ENCODE measurements around the gene MST1R. TPM values are rescaled to one million over a fixed set of nuclear protein-coding genes. Genes with fewer than 3 reads are reported as not detected.
A peak's percentile ranks its signal among the peaks of the same experiment; 100 is the strongest.

MST1R gene
- polyA plus RNA-seq, 1 donor from 2014 or later: 1.2 TPM

DNA sequence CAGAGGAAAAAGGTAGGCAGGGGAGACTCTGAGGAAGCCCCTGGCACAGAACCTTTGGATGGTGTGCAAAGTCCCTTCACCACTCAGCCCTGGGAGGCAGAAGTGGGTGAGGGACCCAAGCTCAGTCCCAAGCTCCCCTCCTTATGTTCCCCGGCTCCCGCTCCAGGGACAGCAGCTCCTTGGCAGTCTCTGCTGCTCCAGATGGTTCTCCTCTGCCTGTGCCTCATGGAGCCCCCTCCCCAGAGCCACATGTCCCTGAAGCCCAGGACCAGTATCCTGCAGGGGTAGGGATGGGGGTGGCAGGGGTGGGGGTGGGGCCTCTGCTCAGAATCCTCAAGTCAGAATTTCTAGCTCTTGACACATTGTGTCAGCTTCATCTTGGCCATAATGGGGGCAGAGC lies 26.0 kb downstream of the MST1R start:
- H3K36me3 Mint-ChIP-seq: peaks cover 3% of the 10 kb centered on the region
- peaks cover 2% of the 10 kb centered on the region for H3K27me3 Mint-ChIP-seq
- no peak overlapping the region for H3K4me3 Mint-ChIP-seq
- no peak overlapping the region for H3K27ac Mint-ChIP-seq
- H3K9me3 Mint-ChIP-seq: no peaks in the 10 kb centered on the region
- no peaks in the 10 kb centered on the region for H3K4me1 Mint-ChIP-seq

DNA sequence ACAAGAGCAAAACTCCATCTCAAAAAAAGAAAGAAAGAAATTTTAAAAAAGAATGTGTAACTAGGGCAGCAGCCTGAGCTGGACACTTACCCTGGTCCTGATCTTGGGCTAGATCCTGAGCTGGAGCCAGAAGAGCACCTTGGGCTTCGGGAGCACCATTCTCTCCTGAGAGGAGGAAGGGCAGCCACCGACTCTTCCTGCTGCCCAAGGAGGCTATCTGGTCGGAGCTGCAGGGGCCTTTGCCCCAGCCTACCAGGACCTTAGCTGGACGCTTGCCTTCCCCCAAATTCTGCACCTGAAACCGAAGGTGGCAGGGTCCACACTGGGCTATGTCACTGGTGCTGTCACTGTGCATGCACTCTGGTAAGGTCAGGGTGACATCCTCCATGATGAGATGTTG lies 27.1 kb downstream of the MST1R start:
- no peak overlapping the region for H3K27ac Mint-ChIP-seq
- H3K4me3 Mint-ChIP-seq: no peak overlapping the region
- peaks cover 2% of the 10 kb centered on the region for H3K27me3 Mint-ChIP-seq
- no peaks in the 10 kb centered on the region for H3K9me3 Mint-ChIP-seq
- H3K36me3 Mint-ChIP-seq: peaks cover 3% of the 10 kb centered on the region
- no peaks in the 10 kb centered on the region for H3K4me1 Mint-ChIP-seq

DNA sequence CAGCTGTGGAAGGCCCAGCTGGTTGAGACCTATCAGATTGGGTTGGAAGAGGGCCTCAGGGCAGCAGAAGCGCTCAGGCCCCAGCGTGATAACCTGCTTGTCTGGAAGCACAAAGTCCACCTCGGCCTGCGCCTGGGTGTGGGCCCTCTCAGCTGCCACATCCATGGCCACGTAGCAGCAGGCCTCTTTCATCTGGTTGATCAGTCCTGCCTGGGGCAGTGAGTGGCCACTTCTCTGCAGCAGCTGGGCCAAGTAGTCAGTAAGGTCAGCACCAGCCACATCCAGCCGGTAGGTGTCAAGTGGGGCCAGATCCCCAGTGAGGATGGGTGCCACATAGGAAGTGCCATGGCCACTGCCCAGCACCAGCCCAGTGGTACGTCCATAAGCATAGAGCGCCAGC lies 30.1 kb downstream of the MST1R start:
- H3K4me1 Mint-ChIP-seq: no peaks in the 10 kb centered on the region
- H3K27ac Mint-ChIP-seq: no peak overlapping the region
- H3K36me3 Mint-ChIP-seq: peaks cover 3% of the 10 kb centered on the region
- no peaks in the 10 kb centered on the region for H3K9me3 Mint-ChIP-seq
- no peak overlapping the region for H3K4me3 Mint-ChIP-seq
- H3K27me3 Mint-ChIP-seq: peaks cover 7% of the 10 kb centered on the region

DNA sequence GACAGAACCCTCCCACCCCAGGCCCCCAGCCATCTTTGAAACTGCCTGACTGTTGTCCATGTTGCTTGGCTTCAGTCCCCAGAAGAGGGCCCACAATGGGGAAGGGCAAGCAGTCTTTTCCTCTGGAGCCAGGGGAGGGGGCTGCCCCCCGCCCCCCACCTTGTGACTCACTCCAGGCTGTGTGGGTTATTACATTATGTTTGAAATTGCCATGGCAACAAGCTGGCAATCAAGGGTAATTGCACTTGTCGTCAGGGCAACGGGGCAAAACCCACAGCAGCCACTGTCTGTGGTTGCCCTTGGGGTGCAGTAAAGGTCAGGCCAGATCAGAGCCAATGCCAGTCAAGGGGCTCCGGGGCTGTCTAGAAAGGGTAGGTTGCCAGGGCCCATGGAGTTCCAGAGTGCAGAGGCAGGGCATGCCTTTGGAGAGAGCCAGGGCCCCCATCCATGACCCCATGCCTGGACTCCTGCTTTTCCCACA lies 30.8 kb downstream of the MST1R start:
- Mint-ChIP-seq H3K4me1 (no peaks in the 10 kb centered on the region), H3K27me3 (peaks cover 13% of the 10 kb centered on the region), H3K4me3 (peak overlapping the region in 1 of 4 donors; percentile 24), H3K36me3 (peaks cover 3% of the 10 kb centered on the region), H3K9me3 (no peaks in the 10 kb centered on the region), H3K27ac (no peak overlapping the region)

DNA sequence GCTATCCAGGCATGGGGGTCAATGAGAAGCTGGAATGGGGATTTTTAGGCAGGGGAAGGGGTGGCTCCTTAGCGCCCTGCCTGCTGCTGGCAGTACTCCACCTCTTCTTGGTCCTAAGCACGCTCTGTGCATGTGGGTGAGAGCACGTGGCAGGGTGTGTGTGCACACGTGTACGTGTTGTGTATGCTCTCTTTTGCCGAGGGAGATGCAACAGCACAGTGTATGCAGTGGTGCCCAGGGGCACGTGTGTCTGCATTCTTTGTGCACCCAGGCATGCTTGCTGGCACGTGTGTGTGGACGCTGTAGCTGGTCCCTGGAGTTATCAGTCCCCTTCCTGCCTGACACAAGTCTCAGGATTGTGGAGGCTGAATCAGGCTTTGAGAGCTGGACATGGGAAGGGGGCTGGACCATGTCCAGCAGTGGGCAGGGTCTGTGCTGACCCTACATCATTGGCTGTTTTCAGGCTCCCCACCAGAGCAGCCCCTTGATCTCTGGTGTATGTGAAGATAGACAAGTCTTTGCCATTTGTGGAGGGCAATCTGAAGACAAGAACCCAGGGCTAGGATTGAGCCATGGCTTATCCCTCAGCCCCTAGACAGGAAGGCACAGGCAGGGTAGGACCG lies 32.0 kb downstream of the MST1R start:
- Mint-ChIP-seq H3K36me3 (peaks cover 5% of the 10 kb centered on the region), H3K4me1 (no peaks in the 10 kb centered on the region), H3K4me3 (no peak overlapping the region), H3K27me3 (peaks cover 13% of the 10 kb centered on the region), H3K27ac (no peak overlapping the region), H3K9me3 (peaks cover 0 to 2% (median 0%) of the 10 kb centered on the region in 3 donors)

DNA sequence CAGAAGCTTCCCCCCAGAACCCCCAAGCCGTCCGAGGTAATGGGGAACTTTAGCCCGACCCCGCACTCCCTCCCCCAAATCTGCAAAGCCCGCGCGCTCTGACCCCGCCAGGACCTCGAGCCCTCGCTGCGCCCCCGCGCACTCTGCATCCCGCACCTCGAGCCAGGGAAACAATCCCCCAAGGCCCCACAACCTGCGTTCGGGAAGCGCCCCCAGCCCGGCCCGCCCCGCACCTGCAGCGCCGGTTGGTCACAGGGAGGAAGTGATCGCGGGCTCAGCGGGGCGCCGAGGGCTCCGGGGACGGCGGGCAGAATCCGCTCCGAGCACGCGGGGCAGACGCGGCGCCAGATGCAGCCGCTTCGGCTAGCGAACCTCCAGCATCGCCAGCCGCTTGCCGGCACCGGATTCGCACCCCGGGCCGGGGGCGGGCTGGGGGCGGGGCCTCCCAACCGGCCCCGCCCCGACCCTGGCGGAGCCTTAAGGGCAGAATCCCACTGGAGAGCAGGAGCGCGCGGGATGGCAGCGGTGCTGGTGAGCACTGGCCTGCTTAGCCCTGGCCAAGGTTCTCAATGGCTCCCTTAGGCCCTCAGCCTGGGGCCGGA lies 34.0 kb downstream of the MST1R start, which contains the start of gene CAMKV:
CAMKV (minus strand) TSS at position 382 of the 602 bp plus-strand sequence. CDS start 7,518 bp downstream, outside the sequence.
- Mint-ChIP-seq H3K4me1 (no peaks in the 10 kb centered on the region), H3K27me3 (peaks cover 14% of the 10 kb centered on the region), H3K4me3 (peak within 1 kb of the TSS; percentile 35 to 73 (median 48))

DNA sequence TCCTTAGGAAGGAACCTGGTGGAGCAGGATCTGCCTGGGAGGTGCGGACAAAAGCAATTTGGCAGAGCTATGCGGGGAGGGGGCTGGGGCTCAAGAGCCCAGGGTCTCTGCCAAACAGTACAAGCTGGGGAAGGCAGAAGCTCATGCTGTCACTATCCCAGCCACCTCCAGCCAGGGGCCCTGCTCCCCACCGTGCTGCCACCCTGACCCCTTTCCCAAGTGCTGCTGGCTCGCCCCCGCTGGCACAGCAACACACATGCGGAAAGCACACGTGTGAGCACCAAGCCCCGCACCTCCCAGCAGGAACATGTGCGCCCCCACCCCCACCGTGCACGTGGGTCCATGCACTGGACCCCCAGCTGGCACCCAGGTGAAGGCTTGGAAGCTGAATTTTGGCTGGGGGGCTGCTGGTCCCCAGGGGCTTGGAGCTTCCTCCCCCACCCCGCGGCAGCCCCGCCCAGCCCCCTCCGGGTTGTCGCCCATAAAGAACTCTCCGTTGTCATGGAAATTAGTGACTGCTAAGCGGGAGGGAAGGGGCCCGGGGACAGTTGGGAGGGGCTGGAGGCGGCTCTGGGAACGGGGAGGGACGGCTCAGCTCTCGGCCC lies 34.7 kb downstream of the MST1R start:
- H3K4me1 Mint-ChIP-seq: no peaks in the 10 kb centered on the region
- no peak overlapping the region for H3K27ac Mint-ChIP-seq
- H3K36me3 Mint-ChIP-seq: peaks cover 1% of the 10 kb centered on the region
- H3K9me3 Mint-ChIP-seq: peaks cover 0 to 2% (median 0%) of the 10 kb centered on the region in 3 donors
- peaks cover 17% of the 10 kb centered on the region for H3K27me3 Mint-ChIP-seq
- H3K4me3 Mint-ChIP-seq: peak overlapping the region; percentile 35 to 73 (median 48)

More for the DNA sequence above, 34.0 kb downstream of the MST1R start, which contains the start of gene CAMKV:
- Mint-ChIP-seq H3K36me3 (peaks cover 1% of the 10 kb centered on the region), H3K9me3 (peaks cover 0 to 2% (median 0%) of the 10 kb centered on the region in 3 donors), H3K27ac (peak within 1 kb of the TSS in 2 of 3 donors; percentile 31)

DNA sequence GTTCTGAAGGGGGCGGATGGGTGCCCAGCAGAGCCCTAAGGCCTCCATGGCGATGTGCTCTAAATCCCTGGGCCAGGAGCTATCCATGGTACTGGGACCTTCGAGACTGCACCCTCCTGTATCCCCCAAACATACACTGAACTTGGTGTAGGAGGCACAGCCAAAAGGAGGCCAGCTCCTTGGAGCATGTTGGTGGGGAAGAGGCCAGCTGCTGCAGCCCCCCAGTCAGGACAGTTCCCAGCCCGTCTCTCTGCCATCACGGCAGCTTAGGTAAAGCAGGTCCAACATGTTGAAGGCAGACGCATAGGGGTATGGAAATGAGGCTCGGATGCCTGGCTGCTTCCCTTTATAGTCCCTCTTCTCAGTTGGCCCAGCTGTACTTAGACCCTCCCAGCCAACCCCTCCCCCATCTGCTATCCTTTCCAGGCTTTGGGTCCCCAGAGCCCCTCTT lies 35.8 kb downstream of the MST1R start:
- Mint-ChIP-seq H3K36me3 (peaks cover 1% of the 10 kb centered on the region), H3K4me1 (no peaks in the 10 kb centered on the region), H3K9me3 (peaks cover 0 to 2% (median 0%) of the 10 kb centered on the region in 3 donors), H3K4me3 (peak overlapping the region in 2 of 4 donors; percentile 17 to 35), H3K27ac (no peak overlapping the region), H3K27me3 (peaks cover 18% of the 10 kb centered on the region)

DNA sequence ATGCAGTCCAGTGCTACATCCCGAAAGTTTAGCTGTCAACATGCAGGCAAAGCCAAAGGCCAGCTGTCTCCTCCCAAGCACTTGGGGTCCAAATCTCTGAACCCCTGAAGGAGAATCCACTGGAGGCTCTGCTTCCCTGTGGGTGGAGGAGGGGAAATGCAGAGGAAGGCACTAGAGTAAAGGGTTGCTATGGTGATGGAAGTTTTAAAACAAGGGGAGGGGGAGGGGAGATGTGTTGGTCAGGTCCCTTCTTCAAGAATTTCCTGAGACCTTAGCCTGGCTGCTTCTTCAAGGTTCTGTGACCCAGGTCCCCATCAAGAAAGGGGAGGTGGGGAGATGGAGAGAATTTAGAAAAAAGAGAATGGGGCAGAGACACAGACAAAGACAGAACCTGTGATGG lies 36.3 kb downstream of the MST1R start:
- Mint-ChIP-seq H3K27me3 (peaks cover 18% of the 10 kb centered on the region), H3K9me3 (peaks cover 0 to 2% (median 0%) of the 10 kb centered on the region in 3 donors), H3K36me3 (peaks cover 1% of the 10 kb centered on the region), H3K4me3 (no peak overlapping the region), H3K27ac (no peak overlapping the region), H3K4me1 (no peaks in the 10 kb centered on the region)

DNA sequence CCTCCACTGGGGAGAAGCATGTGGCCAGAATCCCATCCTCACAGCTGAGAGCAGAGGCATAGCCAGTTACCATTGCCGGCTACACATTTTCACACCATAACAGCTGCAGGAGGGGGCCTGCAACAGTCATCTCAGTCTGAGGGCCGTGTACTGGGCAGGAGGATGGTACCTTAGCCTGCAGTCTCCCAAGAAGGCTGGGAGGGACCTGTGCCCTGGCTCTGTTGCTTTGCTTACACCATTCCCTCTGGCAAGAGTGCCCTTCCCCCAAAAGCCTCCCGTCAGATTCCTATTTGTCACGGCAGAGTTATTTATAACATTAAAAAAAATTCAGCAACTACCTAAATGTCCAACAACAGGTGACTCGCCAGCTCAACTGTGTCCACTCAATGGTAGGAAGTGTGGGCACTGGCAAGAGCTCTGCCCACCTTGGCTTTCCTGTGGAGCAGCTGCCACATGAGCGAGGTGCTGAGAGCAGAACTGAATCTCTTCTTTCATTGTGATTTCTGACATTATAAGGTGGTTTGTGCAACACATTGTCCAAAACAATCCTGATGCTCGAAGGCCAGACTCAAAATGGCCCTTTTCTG lies 38.4 kb downstream of the MST1R start:
- Mint-ChIP-seq H3K4me3 (no peak overlapping the region), H3K4me1 (no peaks in the 10 kb centered on the region), H3K27me3 (peaks cover 14% of the 10 kb centered on the region), H3K36me3 (peaks cover 4% of the 10 kb centered on the region), H3K27ac (peak overlapping the region in 1 of 3 donors; percentile 76), H3K9me3 (peaks cover 0 to 2% (median 0%) of the 10 kb centered on the region in 3 donors)

DNA sequence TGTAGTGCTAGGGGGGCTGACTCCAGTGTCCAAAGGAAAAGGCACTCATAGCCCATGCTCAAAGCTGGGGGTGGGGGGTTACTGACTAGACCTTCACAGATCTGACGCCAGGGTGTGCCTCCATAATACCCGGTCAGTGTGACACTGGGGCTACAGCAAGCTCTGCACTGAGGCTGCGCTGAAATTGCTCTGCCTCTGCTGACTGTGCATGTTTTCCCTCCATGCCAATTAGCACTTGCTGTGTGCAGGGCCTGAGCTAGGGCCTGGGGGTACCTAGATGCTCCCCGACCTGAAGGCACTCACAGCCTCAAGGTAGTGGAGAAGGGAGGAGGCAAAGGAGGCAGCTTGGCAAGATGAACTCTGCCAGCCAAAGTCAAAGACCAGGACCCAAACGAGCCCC lies 39.2 kb downstream of the MST1R start:
- no peak overlapping the region for H3K27ac Mint-ChIP-seq
- peaks cover 0 to 2% (median 0%) of the 10 kb centered on the region in 3 donors for H3K9me3 Mint-ChIP-seq
- H3K27me3 Mint-ChIP-seq: peaks cover 14% of the 10 kb centered on the region
- no peaks in the 10 kb centered on the region for H3K4me1 Mint-ChIP-seq
- H3K36me3 Mint-ChIP-seq: peaks cover 4% of the 10 kb centered on the region
- H3K4me3 Mint-ChIP-seq: no peak overlapping the region

DNA sequence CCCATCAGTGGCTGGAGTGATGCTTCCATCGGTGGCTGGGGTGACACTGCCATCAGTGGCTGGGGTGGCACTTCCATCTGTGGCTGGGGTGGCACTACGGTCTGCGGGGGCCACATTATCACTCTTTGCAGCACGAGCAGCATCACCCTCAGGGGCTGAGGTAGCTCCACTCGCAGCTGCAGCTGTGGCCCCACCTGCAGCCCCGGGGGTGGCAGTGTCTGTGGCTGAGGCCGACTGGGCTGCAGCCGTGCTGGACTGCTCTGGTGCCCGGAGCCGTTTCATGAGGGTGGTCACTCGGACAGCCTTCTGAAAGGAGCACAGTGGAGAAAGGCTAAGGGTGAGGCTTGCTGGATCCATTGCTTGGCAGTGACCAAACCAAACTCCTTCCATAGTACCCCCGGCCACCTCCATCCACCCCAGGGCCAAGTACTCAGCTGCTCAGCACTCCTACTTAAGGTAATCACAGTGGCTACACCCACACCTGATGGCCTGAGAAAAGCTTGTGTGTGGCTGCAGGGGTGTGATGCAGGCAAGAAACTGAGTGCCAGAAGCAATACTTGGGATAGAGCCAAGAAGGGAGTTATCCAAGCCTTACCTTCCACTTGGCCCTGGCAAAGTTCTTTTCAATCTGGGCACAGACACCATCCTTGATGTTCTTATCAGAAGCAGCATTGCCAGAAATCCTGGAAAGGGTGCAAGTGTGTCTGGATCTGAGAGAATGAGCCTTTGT lies 43.9 kb downstream of the MST1R start:
- H3K36me3 Mint-ChIP-seq: peaks cover 2% of the 10 kb centered on the region
- H3K27ac Mint-ChIP-seq: no peak overlapping the region
- H3K4me3 Mint-ChIP-seq: no peak overlapping the region
- no peaks in the 10 kb centered on the region for H3K9me3 Mint-ChIP-seq
- peaks cover 5 to 8% (median 6%) of the 10 kb centered on the region in 3 donors for H3K4me1 Mint-ChIP-seq
- peaks cover 4% of the 10 kb centered on the region for H3K27me3 Mint-ChIP-seq

DNA sequence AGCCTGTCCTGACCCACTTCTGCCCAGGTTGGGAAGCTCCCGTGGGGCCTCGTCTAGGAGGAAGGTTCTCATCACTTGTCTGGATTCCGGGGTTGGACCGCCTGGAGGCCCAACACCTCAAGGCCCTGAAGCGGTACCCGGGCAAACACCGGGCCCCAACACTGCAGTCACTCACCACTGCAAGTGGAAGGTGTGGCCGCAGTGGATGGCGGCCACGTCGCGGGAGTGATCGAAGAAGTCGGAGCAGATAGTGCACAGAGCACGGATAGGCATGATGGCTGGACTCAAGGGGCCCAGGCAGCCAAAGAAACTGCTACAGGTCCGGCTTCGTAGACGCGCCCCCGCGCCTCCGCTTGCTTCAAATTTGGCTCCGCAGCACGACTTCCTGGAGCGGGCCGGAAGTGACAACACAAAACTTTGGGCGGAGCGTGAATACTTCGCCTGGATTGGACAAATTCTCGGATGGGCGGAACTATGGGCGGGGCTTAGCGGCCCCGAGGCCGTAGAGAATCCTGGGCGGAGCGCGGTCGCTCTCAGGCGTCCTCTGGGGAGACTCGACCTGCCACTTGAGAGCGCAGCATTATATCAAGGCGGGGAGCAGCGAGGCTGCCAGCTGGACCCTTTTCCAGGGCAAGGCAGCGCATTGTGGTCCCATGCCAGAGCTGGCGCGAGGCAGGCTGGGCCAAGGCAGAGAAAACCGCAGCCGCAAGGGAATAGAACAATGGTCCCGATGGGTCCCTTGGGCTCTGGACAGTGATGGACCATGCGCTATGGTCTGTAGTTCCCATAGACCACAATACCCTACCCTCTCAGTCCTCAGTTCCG lies 47.3 kb downstream of the MST1R start, which contains the start of gene TRAIP:
TRAIP (minus strand) TSS at position 384 of the 825 bp plus-strand sequence; CDS start at position 273, 111 bp downstream.
- Mint-ChIP-seq H3K9me3 (no peaks in the 10 kb centered on the region), H3K27ac (peak within 1 kb of the TSS; percentile 68 to 82 (median 82)), H3K4me3 (peak within 1 kb of the TSS; percentile 84 to 96 (median 88)), H3K27me3 (no peaks in the 10 kb centered on the region), H3K4me1 (peaks cover 5 to 8% (median 6%) of the 10 kb centered on the region in 3 donors), H3K36me3 (no peaks in the 10 kb centered on the region)

Measured in IgD-negative memory B cell (primary cell).